Aorta (tissue), 5 donors: ENCODE results near the gene RRAS2. TPM values are rescaled to one million over a fixed set of nuclear protein-coding genes. Genes with fewer than 3 reads are reported as not detected.
A peak's percentile ranks its signal among the peaks of the same experiment; 100 is the strongest.
"Not testable (repeated sequence)": the region's sequence is repeated elsewhere in the genome, so short reads cannot be mapped to it uniquely, and the experiment has no call there.

Experiments used
- ATAC-seq: fragments of 200-7000 bp; cut with Tn5 transposase; one replicate; pipeline ENCODE4 v1.9.1; 2022; ENCODE audit warnings: moderate library complexity; ENCODE audit not compliant: low FRiP score
- DNase-seq, 2 donors: peaks; one replicate each; pipeline ENCODE4 v3.0.0-alpha.2; 2020
- H3K27ac ChIP-seq, 2 donors: one replicate each; pipeline ENCODE4 v1.5.1; 2013; ENCODE audit warnings: low read length in 2 of 2, mild to moderate bottlenecking in 2 of 2, moderate library complexity in 2 of 2, control low read depth in 1 of 2, inconsistent platforms in 1 of 2, low read depth in 1 of 2
- H3K27me3 ChIP-seq, 2 donors: one replicate each; pipeline ENCODE4 v1.6.1; 2013; ENCODE audit warnings: control low read depth in 1 of 2, low read length in 1 of 2, mild to moderate bottlenecking in 1 of 2, moderate library complexity in 1 of 2; ENCODE audit not compliant: insufficient read depth in 2 of 2, control insufficient read depth in 1 of 2
- H3K36me3 ChIP-seq, 2 donors: one replicate each; pipeline ENCODE4 v1.6.1; 2013; ENCODE audit warnings: control low read depth in 1 of 2, low read length in 1 of 2, mild to moderate bottlenecking in 1 of 2; ENCODE audit not compliant: insufficient read depth in 2 of 2, control insufficient read depth in 1 of 2
- H3K4me1 ChIP-seq, 2 donors: one replicate each; pipeline ENCODE4 v1.6.1; 2013; ENCODE audit warnings: low read length in 2 of 2, control low read depth in 1 of 2, mild to moderate bottlenecking in 1 of 2, moderate library complexity in 1 of 2; ENCODE audit not compliant: insufficient read depth in 2 of 2, control insufficient read depth in 1 of 2
- H3K4me3 ChIP-seq, 2 donors: one replicate each; pipeline ENCODE4 v1.5.1; 2013; ENCODE audit warnings: low read length in 2 of 2, control low read depth in 1 of 2, mild to moderate bottlenecking in 1 of 2
- H3K9me3 ChIP-seq: one replicate; pipeline ENCODE4 v1.6.1; 2013; ENCODE audit warnings: mild to moderate bottlenecking, low read length; ENCODE audit not compliant: control insufficient read depth
- WGBS, 2 donors: extraction: QIAGEN DNeasy Blood & Tissue Kit; methylation state at CpG; one replicate each; pipeline ENCODE4 v1.1.7; 2013; 5-methylcytosine and 5-hydroxymethylcytosine counted together
- intact Hi-C, 2 donors: fragments of 100-400 bp; cut with DNase I; formaldehyde crosslinking; loops; one replicate each; pipeline versions ENCODE4 v1.14.2 to v1.15.0; 2022
- polyA plus RNA-seq, 2 donors: library from polyadenylated mRNA; stranded (reverse); fragments of 200-250 nt; gene quantifications; one replicate each; pipeline ENCODE4 v1.2.3, GENCODE V29; 2013
- total RNA-seq, 2 donors: library from RNA; stranded (reverse); fragmentation: NEBNext Ultra II Directional; extraction: Animal tissue kit (Norgen Biotek cat#: 25700); gene quantifications; one replicate each; pipeline ENCODE4 v1.2.1, GENCODE V29; 2021
- donor health status: healthy with polysubstance abuse.
- donor health status: Bipolar disorder and iron deficiency.
- donor health status: DM: no; HTN: no; CAD: no.
- donor health status: DM: no; HTN: no; CAD: no.
- donor health status: DM: yes; HTN: yes; CAD: no.

The RRAS2 gene
- total and polyA plus RNA-seq, 4 donors: 18.0 to 46.7 (median 27.9) TPM

- no peaks in the 10 kb centered on the region for H3K4me1 ChIP-seq
- H3K4me3 ChIP-seq: no peak overlapping the region
- DNase-seq (no peak), ATAC-seq (no peak)
- intact Hi-C loops: no loop called here
- WGBS, 2 donors: 78 to 80% methylated on average over 6 of the region's 6 CpGs
- no peaks in the 10 kb centered on the region for H3K27me3 ChIP-seq
- H3K9me3 ChIP-seq: no peaks in the 10 kb centered on the region
- H3K36me3 ChIP-seq: no peaks in the 10 kb centered on the region
- no peak overlapping the region for H3K27ac ChIP-seq
Measured at GRCh38 chr11:14258221-14258935, 100.6 kb downstream of the RRAS2 start.

DNA sequence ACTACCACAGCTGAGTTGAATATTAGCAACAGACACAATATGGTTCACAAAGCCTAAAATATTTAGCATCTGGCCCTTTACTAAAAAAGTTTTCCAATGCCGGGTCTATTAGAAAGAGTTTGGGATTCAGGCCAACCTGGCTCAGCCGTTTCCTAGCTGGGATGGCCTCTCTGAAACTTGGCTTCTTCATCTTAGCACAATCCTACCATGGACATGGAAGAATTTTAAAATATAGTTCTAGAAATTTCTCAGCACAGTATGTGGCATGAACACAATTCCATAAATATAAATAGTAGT lies 103.8 kb downstream of the RRAS2 start:
- intact Hi-C loops: no loop called here
- no peaks in the 10 kb centered on the region for H3K27me3 ChIP-seq
- DNase-seq (no peak), ATAC-seq (no peak)
- no peaks in the 10 kb centered on the region for H3K36me3 ChIP-seq
- no peaks in the 10 kb centered on the region for H3K9me3 ChIP-seq
- no peak overlapping the region for H3K4me3 ChIP-seq
- H3K4me1 ChIP-seq: no peaks in the 10 kb centered on the region
- 1 to 3% methylated on average over 2 of the region's 2 CpGs for WGBS, 2 donors
- no peak overlapping the region for H3K27ac ChIP-seq

DNA sequence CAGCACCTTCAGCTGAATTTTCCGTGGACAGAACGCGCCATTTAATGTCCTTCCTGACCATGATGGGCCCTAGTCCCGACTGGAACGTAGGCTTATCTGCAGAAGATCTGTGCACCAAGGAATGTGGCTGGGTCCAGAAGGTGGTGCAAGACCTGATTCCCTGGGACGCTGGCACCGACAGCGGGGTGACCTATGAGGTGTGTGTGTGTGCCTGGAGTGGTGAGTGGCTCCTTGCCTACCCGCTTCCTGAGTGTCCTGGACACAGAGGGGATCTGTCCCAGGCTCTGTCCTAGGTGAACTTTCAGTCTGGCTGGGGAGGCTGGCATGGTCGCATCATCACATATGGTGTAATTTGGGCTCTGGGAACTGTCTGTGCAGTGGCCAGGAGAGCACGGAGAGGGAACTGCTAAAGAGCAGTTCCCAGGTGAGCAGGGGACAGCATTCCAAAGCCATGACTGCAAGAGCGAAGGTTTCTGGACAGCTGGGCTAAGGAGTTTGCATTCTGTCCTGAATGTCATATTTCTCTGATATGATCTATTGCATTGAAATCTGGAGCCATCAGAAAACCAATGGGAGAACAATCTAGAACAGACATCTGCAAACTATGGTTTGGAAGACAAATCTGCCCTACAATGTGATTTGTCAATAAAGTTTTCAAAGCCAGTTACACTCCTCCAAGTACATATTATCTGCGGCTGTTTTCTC lies 104.3 kb downstream of the RRAS2 start:
- Histone ChIP-seq H3K27me3 (no peaks in the 10 kb centered on the region), H3K9me3 (no peaks in the 10 kb centered on the region), H3K27ac (no peak overlapping the region), H3K4me3 (no peak overlapping the region), H3K36me3 (no peaks in the 10 kb centered on the region), H3K4me1 (no peaks in the 10 kb centered on the region)
- intact Hi-C loops: no loop called here
- ATAC-seq (no peak), DNase-seq (no peak)
- 88% methylated on average over 13 of the region's 13 CpGs for WGBS, 2 donors

DNA sequence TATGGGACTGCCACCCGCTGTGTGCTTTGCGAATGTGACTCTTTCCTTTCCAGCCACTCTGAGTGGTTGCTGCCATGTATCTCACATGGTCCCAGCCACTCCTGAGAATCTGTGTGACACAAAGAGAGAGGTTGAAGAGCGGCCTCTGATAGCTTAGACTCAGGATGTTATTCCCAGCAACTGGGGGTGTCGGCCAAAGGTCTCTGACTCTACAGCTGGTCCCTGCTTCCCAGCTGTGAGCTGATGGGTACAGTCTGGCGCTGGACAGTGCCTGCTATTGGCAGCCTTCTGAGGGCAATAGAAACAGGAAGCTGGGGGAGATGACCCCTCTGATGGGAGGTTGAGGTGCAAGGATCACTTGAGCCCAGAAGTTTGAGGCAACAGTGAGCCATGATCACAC lies 105.1 kb downstream of the RRAS2 start:
- H3K4me3 ChIP-seq: no peak overlapping the region
- H3K36me3 ChIP-seq: no peaks in the 10 kb centered on the region
- no peaks in the 10 kb centered on the region for H3K27me3 ChIP-seq
- DNase-seq (no peak), ATAC-seq (no peak)
- intact Hi-C loops: no loop called here
- no peaks in the 10 kb centered on the region for H3K4me1 ChIP-seq
- no peaks in the 10 kb centered on the region for H3K9me3 ChIP-seq
- no peak overlapping the region for H3K27ac ChIP-seq
- WGBS, 2 donors: 80 to 83% methylated on average over 5 of the region's 5 CpGs

GRCh38 chr11:14253421-14253820 lies 105.6 kb downstream of the RRAS2 start:
- ATAC-seq: no peak
- intact Hi-C loops: no loop called here
- H3K4me3 ChIP-seq: no peak overlapping the region

DNA sequence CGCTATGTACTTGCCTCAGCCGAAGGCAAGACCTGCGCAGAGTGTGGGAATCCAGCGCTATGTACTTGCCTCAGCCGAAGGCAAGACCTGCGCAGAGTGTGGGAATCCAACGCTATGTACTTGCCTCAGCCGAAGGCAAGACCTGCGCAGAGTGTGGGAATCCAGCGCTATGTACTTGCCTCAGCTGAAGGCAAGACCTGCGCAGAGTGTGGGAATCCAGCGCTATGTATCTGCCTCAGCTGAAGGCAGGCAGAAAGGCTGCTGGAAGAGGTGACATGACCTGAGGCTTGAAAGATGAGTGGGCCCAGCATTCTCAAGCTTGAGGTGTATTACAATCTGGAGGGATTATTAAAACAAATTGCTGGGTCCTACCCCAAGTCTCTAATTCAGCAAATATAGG lies 106.5 kb downstream of the RRAS2 start:
- H3K9me3 ChIP-seq, DNase-seq, H3K27ac ChIP-seq, H3K27me3 ChIP-seq, intact Hi-C loops, H3K4me3 ChIP-seq, H3K36me3 ChIP-seq, H3K4me1 ChIP-seq, ATAC-seq: not testable (repeated sequence)
- 95 to 100% methylated on average over 2 to 6 of the region's 12 CpGs for WGBS, 2 donors

More at GRCh38 chr11:14253421-14253820, 105.6 kb downstream of the RRAS2 start:
- WGBS, 2 donors: 40 to 41% methylated on average over 2 of the region's 2 CpGs
- Histone ChIP-seq H3K27ac (no peak overlapping the region), H3K4me1 (no peaks in the 10 kb centered on the region), H3K36me3 (no peaks in the 10 kb centered on the region), H3K9me3 (no peaks in the 10 kb centered on the region), H3K27me3 (no peaks in the 10 kb centered on the region)
- DNase-seq: no peak

DNA sequence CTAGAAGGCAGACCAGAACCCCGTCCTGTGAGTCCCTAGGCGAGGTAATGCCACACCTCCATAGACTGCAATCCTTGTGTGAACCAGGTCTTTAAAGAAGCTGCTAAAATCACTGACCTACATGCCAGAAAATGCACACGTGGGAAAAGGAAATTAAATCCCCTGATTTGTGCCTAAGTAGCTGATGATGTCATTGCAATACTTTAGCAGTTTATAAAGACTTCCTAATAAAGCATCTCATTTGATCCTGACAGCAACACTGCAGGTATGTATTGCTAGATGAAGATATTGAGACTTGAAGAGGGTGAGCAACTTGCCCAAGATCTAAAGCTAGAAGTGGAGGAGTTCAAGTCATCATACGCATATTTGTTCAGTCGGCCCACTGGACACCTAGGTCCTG lies 107.2 kb downstream of the RRAS2 start:
- Histone ChIP-seq H3K36me3 (no peaks in the 10 kb centered on the region), H3K27ac (no peak overlapping the region), H3K4me3 (no peak overlapping the region), H3K9me3 (no peaks in the 10 kb centered on the region), H3K27me3 (no peaks in the 10 kb centered on the region), H3K4me1 (no peaks in the 10 kb centered on the region)
- DNase-seq (no peak), ATAC-seq (no peak)
- WGBS, 2 donors: 74% methylated on average over 5 of the region's 5 CpGs
- intact Hi-C loops: no loop called here

DNA sequence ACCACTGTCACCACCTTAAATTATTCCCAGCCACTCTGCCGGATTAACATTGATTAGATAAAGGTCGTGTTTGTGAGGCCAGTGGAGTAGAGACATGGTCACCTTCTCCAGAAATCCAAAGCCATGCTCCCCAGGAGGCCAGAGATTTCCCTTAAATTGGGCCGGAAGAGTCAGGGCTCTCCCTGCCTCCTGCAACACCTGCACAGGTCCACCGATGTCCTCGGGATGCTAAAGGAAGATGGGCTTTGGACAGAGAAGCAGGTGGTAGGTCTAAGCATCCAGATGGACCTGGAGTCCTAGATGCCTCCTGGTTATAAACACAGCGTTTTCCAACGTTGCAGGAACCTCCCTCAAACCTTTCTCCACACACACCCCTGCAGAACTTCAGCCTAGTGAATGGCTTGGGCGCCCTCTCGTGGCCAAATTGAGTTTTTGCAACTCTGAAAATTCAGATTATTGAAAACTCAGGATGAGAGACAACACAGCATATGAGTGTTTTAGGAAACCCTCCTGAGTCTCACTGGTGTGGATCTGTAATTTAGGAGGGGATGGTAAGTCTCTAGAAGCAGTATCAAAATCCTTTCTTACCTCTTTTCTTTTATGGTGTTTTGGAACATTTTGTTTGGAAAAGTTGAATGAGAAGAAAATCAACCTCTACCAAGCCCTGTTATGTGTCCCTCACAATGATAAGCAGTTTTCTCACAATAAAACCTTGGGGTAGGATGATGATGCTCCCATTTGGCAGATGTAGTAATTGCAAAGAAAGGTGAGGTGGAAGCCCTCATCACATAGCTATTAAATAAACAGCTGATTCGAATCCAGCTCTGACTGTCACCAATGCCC lies 109.6 kb downstream of the RRAS2 start:
- no peak overlapping the region for H3K27ac ChIP-seq
- no peak overlapping the region for H3K4me3 ChIP-seq
- peak; percentile 64 to 87 for DNase-seq
- H3K27me3 ChIP-seq: no peaks in the 10 kb centered on the region
- peak; percentile 62 for ATAC-seq
- no peaks in the 10 kb centered on the region for H3K36me3 ChIP-seq
- no peaks in the 10 kb centered on the region for H3K4me1 ChIP-seq
- no peaks in the 10 kb centered on the region for H3K9me3 ChIP-seq
- intact Hi-C loops: loop anchor here (1.0 to 10.0 kb wide), 3 partner anchors 102 to 293 kb away; no protein-coding TSS in a partner anchor
- 38 to 41% methylated on average over 10 of the region's 10 CpGs for WGBS, 2 donors
